Coronary artery (tissue), 2 donors: ENCODE measurements around the gene NMT2.

Experiments used
- DNase-seq: peaks from one replicate; pipeline ENCODE4 v3.0.0-alpha.2; 2017; ENCODE audit warnings: low spot score
- H3K27ac ChIP-seq, 2 donors: fragments of 200-600 bp; sonication (generic); one replicate each; pipeline ENCODE4 v1.5.1; 2016 to 2019
- H3K4me3 ChIP-seq: fragments of 200-600 bp; sonication (generic); 2 replicates; pipeline ENCODE4 v1.5.1; 2016; ENCODE audit warnings: mild to moderate bottlenecking, moderate library complexity
- TF ChIP-seq, protein P1 (sequence below): fragments of 200-600 bp; sonication (generic); IDR thresholded peaks from one replicate; pipeline ENCODE4 v1.5.1; 2019; ENCODE audit warnings: antibody characterized with exemption

NMT2 gene

DNA sequence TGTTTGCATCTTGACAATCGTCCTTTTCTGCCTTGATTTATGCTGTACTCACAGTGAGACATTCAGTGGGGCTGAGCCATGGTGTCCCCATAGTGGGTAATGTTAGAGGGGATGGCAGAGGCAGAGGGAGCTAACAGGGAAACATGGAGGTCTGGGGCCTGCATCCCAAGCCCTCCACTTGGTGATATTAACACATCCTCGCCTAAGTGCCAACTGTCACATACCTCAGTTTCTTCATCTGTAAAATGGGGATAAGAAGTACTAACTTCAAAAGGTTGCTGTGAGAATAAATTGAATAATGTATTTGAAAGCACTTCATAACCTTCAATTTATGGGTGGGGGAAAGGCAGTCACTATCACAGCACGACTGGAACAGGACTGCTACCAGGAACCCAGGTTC is 43.6 kb downstream of the NMT2 start:
- Histone ChIP-seq H3K27ac (no peak overlapping the region), H3K4me3 (no peak overlapping the region)
- TF ChIP-seq, protein P1, sequence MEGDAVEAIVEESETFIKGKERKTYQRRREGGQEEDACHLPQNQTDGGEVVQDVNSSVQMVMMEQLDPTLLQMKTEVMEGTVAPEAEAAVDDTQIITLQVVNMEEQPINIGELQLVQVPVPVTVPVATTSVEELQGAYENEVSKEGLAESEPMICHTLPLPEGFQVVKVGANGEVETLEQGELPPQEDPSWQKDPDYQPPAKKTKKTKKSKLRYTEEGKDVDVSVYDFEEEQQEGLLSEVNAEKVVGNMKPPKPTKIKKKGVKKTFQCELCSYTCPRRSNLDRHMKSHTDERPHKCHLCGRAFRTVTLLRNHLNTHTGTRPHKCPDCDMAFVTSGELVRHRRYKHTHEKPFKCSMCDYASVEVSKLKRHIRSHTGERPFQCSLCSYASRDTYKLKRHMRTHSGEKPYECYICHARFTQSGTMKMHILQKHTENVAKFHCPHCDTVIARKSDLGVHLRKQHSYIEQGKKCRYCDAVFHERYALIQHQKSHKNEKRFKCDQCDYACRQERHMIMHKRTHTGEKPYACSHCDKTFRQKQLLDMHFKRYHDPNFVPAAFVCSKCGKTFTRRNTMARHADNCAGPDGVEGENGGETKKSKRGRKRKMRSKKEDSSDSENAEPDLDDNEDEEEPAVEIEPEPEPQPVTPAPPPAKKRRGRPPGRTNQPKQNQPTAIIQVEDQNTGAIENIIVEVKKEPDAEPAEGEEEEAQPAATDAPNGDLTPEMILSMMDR = no peak
- DNase-seq = no peak

DNA sequence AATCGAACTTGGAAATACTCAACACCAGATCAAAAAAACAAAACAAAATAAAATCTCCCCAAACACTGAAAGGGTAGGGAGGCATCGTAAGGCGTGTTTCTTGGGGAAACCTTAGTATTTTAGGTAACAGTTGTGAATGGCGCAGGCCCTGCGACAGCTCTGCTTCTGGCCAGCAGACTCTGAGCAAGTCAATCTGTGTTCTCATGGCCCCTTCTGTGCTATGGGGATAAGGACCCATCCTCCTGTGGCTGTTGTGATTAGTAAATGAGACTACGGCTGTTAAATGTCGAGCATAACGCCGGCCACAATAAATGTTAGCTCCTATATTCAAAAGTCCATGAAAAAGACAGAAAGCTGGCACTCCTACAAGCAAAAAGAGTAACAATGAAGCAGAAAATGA is 44.3 kb downstream of the NMT2 start:
- no peak for DNase-seq
- TF ChIP-seq, protein P1 = no peak
- H3K27ac ChIP-seq = no peak overlapping the region
- no peak overlapping the region for H3K4me3 ChIP-seq

DNA sequence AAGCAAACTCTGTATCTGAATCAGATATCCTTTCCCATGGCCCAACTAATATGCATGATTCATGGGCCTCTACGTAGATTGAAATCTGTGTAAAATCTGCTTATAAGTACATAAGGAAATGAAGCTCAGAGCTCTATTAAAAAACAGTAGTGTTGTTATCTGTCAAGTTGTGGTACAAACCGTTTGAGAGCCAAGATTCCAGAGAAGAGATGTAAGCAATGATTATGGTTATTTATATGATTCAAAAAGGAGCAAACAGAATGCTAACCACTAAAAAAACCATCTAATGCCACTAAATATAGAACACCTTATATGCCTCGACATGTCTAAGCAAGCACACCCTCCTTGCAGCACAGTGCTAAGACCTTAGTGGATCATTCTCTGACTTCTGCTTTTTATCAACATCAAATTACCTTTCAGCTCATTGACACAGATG is 44.7 kb downstream of the NMT2 start:
- TF ChIP-seq, protein P1 = no peak
- Histone ChIP-seq H3K27ac (no peak overlapping the region), H3K4me3 (no peak overlapping the region)
- no peak for DNase-seq

DNA sequence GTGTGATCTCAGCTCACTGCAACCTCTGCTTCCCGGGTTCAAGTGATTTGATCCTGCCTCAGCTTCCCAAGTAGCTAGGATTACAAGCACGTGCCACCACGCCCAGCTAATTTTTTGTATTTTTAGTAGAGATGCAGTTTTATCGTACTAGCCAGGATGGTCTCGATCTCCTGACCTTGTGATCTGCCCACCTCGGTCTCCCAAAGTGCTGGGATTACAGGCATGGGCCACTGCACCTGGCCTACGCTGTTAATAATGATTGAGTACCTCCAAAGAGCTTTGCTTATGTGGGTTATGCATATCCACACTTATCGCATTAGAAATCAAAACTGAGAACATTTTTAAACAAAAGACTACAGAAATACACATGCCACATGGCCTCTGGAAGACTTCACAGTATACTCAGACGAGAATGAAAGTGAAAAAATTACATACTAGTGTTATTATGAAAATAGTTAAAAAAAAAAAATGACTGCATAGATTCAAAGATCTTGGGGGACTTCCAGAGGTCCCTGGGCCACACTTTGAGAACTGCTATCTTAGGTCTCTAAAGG is 45.9 kb downstream of the NMT2 start:
- Histone ChIP-seq H3K27ac (no peak overlapping the region), H3K4me3 (no peak overlapping the region)
- TF ChIP-seq, protein P1 = no peak
- DNase-seq = no peak

DNA sequence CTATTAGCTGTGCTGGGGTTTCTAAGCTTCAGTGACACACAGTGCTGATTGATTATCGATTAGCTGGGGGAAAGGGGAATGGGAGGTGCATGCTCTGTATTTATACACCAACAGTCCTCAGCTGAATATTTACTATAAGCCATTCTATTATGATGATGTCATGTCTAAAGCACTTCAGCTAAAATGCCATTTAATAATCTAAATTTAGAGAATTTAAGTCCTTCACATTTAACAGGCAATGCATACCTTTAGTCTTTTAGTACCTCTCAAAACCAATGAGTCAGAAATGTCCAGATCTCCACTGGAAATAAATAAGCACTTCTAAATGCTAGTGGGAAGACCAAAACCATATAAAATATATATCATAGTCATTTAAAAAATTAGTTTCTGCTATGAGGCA is 46.8 kb downstream of the NMT2 start:
- TF ChIP-seq, protein P1 = no peak
- Histone ChIP-seq H3K4me3 (no peak overlapping the region), H3K27ac (no peak overlapping the region)
- no peak for DNase-seq

DNA sequence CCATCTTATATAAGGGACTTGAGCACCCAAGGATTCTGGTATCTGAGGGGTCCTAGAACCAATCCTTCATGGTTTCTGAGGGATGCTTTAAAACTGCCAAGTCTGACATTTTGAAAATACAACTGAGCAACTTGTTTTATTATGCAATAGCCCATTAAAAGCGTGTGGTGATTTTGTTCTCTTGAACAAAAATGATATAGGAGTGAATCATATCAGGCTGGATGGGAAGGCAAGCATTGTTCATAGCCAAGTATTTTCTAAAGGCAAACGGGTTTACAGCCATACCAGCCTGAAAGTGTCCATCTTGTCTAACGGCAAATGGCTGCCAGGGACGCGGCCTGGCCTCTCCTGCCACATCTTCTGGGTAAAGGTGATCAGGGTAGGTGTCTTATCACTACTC is 48.0 kb downstream of the NMT2 start:
- TF ChIP-seq, protein P1 = no peak
- no peak for DNase-seq
- Histone ChIP-seq H3K27ac (no peak overlapping the region), H3K4me3 (no peak overlapping the region)

DNA sequence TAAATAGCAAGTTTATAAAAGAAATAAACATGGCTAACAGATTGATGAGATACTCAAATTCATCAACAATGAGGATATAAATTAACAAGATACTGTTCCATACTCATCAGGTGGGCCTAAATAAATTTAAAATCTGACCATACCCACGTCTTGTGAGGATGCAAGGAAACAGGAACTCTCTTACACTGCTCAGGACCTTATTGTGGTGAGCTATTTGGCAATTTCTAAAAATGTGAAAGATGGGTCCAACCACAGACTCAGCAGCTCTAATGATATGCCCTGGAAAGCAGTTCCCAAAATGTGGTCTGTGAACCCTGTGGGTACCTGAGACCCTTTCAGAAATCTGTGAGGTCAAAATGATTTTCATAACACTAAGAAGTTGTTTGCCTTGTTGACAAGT is 49.9 kb downstream of the NMT2 start:
- no peak for DNase-seq
- TF ChIP-seq, protein P1 = no peak

More for the DNA sequence above, 49.9 kb downstream of the NMT2 start:
- no peak overlapping the region for H3K27ac ChIP-seq
- no peak overlapping the region for H3K4me3 ChIP-seq
